NCI-H187 treated with DMSO at 0.1 percent for 48 hours (cell line): ENCODE measurements around the gene OR5H14.
"Not testable (repeated sequence)": the region's sequence is repeated elsewhere in the genome, so short reads cannot be mapped to it uniquely, and the experiment has no call there.

Experiments
- DNase-seq: peaks from one replicate; lab custom pipeline; 2025; lab: John Stamatoyannopoulos, UW

Gene OR5H14

DNA sequence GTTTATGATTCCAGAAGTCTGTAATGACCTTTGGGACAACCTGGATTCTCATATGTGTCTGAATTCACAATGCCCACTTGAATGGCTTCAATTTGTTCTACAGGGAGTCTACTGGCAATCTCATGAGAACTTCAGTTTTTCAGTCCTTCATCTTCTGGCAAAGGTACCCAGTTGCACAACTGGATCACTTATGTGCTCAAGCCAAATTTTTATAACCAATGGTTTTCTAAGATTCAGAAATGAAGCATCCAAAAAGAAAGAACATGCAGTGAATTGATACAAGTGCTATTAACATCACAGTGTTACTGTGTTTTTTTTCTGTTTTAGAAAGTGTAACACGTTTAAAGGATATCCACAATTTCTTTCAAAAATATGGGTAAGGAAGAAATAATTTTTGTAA is at the start of gene OR5H14:
OR5H14 (plus strand) TSS at position 301 of the 400 bp plus-strand sequence. CDS start 1,907 bp downstream, outside the sequence.
- DNase-seq = no peak

DNA sequence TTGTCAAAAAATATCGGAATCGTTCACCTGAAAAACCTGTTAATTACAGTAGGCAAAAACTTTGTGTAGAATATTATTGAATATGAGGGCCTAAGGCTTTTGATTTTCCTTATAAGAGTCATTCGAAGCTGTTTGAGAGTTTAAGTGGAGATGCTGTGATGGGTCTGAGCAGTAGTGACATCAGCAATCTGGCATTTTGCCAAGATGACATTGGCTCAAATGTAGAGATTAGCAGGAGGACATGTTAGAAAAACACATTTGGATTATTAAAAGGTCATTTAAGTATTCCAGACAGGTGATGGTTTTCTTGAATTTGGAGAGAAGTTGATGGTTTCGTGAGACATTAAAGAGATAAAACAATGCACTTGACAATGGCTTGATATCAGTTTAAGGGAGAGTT is 47.4 kb upstream of the OR5H14 start:
- DNase-seq = no peak

DNA sequence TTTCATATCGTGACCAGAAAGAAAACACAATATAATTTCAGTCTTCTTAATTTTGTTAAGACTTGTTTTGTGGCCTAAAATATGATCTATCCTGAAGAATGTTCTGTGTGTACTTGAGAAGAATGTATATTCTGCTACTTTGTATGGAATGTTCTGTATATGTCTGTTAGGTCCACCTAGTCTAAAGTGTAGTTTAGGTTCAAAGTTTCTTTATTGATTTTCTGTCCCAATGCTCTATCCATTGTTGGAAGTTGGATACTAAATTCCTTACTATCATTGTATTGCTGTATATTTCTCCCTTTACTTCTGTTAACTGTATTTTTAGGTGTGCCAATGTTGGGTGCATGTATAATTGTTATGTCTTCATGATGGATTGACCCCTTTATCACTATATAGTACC is 39.1 kb upstream of the OR5H14 start:
- DNase-seq = no peak

DNA sequence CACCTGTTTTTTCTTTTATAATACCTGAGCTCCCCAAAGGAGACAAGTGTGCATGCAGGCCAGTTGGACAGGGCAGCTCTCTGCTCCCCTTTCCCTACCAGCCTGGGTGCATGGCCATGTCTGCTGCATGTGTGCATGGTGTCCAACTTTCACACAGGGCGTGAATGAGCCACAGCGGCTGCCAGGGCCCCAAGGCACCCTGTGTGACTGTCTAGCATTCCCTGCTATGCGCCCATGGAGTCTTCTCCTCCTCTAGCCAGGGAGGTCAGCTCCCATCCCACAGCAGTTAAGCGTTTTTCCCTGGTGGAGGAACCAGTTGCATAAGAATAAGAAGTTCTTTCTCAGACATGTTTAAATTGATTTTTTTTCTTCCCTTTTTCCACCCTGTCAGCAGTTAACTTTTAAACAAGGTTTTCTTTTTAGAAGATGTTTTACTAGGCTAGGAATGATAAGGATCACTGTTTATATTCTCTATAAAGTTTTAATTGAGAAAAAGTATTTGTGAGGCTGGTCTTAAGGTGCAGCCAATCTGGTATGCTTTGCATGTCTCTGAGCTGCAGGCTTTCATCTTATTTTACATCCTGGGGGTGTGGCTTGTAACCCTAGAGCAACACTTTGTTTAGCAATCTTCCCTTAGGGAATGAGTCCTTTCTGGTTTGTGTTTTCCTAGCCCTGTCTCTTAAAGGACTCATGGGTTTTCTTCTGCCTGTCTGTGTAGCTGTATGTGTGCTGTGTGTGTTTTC is 37.3 kb upstream of the OR5H14 start:
- DNase-seq = no peak

DNA sequence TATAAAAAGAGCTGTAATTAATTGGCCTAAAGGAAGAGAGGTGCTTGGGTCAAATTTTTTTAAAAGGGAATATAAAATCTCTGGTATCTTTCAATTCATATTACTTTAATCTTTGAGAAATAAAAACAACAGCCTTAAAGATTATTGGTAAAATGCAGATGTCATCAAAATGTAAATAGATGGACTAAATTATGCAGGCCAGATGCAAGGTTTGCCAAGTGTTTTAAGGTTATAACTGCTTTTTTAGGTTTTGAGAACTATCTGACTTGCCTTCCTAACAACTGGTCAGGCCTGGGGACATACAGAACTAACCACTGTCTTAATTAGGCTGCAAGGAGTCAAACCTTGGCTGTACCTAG is 36.8 kb upstream of the OR5H14 start:
- no peak for DNase-seq

DNA sequence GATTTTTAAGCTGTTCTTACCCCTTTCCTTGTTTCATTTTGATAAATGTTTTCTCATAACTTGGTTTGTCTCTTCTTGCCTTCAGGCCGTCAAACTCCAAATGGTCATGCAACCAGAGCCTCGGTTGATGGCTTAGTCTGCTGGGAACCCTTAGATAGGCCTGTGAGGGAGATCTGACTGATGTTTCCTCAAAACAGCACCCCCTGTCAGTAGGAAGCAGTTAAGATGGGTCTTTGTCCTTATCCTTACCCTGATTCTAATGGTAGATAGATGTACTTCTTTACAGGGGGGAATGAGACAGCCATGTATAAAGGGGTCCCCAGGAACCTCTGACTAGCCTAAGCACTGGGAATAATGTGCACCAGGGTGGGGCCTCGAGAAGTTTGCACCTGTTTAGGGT is 33.0 kb upstream of the OR5H14 start:
- no peak for DNase-seq

DNA sequence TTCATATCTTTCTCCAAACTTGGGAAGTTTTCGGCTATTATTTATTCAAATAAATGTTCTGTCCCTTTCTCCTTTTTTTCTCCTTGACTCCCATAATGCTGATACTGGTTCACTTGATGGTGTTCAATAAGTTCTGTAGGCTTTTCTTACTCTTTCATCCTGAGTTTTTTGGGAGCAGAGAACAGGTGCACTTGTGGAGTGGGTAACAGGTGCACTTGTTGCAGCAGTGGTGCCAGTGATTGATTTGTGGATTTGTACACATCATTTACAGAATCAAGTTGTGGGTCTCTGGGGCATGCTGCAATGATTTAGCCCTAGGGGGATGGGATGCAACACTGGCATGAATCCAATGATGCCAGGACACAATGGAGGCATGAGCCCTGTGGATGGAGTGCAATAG is 31.6 kb upstream of the OR5H14 start:
- no peak for DNase-seq

DNA sequence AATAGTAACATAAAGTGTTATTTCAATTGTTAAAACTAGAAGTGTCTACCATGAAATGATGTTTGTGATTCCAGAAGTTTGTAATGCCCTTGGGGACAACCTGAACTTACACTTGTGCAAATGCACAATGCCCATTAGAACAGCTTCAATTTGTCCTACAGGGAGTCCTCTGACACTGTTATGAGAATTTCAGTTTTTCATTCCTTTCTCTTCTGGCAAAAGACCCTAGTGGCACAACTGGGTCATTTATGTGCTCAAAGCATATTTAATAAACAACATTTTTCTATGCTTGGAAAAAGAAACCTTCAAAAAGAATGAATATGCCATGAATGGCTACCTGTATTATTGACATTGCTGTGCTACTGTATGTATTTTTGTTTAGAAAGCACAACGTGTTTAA is 16.9 kb upstream of the OR5H14 start, which contains the start of gene OR5H1:
OR5H1 (plus strand) TSS at position 301 of the 400 bp plus-strand sequence. CDS start 1,977 bp downstream, outside the sequence.
- no peak for DNase-seq

DNA sequence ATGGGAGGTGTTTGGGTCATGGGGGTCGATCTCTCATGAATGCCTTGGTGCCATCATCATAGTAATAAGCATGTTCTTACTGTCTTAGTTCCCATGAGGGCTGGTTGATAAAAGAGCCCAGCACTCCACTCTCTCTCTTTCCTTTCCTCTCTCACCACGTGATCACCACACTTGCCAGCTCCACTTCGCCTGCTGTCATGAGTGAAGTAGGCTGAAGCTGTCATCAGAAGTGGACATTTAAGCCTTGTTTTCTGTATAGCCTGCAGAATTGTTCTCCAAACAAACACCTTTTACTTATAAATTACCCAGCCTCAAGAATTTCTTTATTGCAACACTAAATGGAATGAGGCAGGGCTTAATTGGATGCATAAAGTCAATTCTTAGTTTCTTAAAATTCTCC is 10.6 kb upstream of the OR5H14 start:
- DNase-seq = no peak

DNA sequence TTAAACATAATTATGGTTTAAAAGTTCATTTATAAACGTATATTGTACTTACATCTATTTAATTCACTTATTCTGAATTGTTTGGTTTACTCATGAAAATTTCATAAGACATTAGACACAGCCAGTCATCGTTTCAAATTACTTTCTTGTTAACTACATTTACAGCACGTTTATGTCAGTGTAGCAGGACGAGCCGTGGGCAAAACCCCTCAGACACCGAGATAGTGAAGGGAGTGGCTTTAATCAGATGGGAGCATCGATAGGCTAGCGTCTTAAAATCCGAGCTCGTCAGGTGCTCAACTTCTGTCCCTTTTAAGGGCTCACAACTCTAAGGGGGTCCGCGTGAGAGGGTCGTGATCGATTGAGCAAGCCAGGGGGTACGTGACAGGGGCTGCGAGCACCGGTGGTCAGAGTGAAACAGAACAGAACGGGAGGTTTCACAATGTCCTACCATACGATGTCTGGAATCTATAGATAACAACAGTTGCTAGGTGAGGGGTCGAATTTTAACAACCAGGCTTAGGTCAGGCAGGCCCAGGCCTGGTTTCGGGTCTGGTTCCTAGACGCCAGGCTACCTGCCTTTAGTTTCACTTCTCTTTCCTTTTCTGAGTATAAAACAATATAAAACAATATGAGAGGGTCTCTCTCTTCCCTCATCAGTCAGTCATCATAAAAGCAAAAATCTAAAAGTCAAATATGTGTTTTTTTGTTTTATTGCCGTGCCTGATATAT is 9.3 kb upstream of the OR5H14 start:
- DNase-seq = not testable (repeated sequence)

DNA sequence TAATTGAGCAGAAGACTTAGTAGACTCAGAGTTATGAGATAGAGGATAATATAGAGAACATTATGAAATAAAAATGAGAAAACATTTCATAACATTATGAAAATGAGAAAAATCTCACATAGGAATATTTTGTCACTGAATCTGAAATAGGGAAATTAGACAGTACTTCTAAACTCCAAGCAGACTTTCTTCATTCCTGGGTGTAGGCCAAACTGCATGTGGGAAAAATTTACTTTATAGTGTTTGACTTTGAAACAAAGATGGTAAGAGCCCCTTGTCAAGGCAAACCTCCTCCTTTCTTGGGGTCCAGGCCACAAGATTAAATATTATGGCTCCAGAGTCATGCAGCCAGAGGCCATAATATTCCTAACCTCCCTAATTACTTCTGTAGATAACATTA is 6.7 kb upstream of the OR5H14 start:
- no peak for DNase-seq

DNA sequence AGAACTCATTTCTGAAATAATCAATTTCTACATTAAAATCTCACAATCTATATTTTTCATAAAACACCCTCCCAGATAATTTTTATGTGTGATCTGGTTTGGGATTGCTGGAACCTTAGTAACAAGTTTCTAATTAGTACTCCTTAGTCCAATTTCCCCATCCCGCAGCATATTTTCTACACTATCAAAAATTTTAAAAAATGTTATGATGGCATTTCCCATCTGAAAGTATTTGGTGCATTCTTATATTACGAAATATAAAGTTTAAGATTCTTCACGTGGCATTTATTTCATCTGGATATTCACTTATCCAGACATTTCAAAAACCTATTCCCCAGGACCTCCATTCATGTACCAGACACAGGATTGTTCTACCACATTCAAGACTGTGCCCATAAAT is 1.5 kb downstream of the OR5H14 start:
- no peak for DNase-seq

DNA sequence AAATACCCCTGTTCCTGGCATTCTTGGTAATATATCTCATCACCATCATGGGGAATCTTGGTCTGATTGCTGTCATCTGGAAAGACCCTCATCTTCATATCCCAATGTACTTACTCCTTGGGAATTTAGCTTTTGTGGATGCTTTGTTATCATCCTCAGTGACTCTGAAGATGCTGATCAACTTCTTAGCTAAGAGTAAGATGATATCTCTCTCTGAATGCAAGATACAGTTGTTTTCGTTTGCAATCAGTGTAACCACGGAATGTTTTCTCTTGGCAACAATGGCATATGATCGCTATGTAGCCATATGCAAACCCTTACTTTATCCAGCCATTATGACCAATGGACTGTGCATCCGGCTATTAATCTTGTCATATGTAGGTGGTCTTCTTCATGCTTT is 2.2 kb downstream of the OR5H14 start:
- DNase-seq = not testable (repeated sequence)

DNA sequence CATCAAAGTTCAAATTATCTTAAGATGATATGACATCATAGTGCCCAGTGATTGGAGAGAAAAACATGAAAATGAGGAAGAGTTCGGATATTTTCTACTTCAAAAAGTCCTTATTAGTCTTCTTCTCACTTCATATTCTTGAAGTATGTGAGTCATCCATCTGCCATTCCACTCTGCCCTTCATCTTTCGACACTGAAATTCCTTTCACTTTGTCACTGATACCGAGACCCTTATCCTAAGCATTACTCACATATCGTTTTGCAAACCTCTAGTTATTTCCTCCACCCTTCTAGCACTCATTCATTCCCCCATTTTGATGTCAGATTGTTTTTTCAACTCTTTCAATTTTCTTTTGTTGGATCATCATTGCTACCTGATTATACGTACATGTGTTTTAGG is 4.0 kb downstream of the OR5H14 start:
- DNase-seq = no peak

DNA sequence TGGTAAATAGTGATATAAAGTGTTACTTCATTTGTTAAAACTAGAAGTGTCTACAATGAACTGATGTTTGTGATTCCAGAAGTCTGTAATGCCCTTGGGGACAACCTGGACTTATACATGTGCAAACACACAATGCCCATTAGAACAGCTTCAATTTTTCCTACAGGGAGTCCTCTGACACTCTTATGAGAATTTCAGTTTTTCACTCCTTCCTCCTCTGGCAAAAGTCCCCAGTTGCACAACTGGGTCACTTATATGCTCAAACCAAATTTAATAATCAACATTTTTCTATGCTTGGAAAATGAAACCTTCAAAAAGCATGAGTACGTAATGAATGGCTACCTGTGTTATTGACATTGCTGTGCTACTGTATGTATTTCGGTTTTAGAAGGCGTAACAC is 19.1 kb downstream of the OR5H14 start, which contains the start of gene OR5H15:
OR5H15 (plus strand) TSS at position 301 of the 400 bp plus-strand sequence. CDS start 2,004 bp downstream, outside the sequence.
- no peak for DNase-seq

DNA sequence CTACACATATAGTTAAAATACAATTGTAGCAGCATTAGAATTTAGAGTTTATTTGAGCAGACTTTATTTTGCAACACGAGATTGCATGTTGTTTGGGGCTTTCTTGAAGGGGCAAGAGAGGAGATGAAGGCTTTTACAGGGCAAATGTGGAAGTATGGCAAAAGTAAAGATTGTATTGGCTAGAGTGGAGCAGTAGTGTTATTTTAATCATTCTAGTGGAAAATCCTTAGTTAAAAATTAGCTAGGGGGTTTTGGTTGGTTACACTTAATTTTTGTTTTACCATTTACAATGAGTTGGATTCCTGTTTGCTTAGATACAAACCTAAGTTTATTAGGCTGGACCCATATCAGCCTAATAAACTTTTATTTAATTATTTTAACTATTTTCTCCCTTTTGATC is 23.8 kb downstream of the OR5H14 start:
- DNase-seq = no peak

DNA sequence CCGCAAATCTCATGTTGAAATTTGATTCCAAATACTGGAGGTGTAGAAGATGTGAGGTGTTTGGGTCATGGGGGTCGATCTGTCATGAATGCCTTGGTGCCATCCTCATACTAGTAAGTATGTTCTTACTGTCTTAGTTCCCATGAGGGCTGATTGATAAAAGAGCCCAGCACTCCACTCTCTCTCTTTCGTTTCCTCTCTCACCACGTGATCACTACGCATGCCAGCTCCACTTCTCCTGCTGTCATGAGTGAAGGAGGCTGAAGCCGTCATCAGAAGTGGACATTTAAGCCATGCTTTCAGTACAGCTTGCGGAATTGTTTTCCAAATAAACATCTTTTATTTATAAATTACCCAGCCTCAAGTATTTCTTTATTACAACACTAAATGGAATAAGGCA is 25.3 kb downstream of the OR5H14 start:
- no peak for DNase-seq

DNA sequence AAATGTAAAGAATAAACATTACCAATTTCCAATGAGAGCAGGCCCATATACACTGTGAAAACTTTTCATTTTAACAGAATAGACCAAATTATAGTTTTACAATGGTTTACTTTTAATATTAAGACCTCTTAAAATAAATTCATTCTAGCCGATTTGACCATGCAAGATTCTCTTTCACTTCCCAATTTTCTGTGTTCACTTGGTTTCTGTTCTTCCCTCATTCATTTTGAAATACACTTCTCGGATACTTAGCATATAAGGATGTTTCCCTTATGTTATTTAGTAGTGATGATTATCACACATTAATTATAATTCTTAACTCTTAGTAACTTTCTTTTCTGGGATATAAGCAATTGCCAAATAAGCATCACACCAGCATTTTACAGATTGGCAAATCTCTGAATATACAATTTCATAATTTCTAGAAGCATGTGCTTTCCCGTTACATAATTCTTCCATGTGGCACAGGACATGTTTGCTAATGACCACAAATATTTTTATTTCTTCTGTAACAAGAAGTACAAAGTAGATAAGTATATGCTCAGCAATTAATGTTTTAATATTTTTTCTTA is 33.1 kb downstream of the OR5H14 start:
- DNase-seq = no peak

DNA sequence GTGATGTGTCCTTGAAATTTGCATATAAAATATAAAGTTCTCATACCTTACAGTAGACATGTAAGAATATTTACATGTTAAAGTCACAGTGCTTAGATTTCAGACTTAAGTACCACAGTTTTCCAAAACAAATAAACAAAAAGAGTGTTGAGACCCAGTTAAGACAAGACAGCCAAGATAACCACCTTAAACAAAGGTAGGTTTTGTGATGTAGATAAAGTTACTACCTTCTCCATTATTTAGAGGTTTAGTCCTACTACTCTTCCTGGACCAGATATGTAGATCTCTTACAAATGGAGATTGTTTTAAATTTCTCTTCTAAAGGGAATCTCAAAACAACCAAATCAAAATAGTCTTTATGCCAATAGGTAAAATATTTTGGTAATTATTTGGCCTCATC is 34.9 kb downstream of the OR5H14 start:
- DNase-seq = no peak

DNA sequence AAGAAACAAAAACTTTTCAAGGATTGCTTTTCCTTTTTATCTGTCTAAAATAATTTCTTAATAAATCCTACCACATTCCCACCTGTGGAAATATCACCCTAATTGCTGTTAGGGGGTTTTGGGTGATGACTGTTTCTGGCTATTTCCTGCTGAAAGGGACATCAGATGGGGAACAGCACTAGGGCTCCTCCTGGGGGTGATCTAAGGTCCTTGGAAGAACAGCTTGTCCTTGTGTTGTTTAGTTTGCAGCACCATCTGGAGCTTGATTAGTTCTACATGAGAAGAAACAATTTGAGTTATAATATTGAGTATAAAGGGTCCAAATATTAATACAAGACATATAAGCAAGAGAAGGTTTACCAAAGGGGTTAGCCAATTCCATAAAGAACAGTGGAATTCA is 37.9 kb downstream of the OR5H14 start:
- DNase-seq = no peak

DNA sequence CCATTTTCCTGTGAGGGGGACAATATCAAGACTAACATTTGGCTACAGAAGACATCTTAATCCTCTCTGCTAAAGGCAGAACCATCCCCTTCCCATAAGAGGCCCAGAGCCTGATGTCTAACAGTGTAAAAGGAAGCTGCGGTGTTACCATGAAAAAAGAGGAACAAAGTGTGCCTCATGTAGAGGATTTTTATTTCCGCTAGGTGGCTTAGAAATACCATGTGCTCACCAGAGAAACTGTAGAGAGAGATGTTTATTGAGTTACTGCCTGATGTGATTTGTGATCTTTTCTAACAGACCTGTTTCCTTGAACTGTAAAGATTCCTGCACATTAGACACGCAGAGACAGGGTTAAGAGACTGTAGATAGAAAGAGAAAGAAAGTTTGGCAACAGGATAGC is 41.3 kb downstream of the OR5H14 start:
- DNase-seq = no peak

DNA sequence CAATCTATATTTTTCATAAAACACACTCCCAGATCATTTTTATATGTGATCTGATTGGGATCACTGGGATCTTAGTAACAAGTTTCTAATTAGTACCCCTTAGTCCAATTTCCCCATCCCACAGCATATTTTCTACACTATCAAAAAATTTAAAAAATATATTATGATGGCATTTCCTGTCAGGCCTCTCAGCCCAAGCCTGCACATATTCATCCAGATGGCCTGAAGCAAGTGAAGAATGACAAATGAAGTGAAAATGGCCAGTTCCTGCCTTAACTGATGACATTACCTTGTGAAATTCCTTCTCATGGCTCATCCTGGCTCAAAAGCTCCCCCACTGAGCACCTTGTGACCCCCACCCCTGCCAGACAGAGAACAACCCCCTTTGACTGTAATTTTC is 43.6 kb downstream of the OR5H14 start:
- not testable (repeated sequence) for DNase-seq

DNA sequence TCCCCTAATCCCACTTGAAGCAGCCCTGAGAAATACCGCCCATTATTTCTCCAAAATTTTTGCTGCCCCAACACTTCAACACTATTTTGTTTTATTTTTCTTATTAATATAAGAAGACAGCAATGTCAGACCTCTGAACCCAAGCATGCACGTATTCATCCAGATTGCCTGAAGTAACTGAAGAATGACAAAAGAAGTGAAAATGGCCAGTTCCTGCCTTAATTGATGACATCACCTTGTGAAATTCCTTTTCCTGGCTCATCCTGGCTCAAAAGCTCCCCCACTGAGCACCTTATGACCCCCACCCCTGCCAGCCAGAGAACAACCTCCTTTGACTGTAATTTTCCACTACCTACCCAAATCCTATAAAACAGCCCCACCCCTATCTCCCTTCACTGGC is 49.0 kb downstream of the OR5H14 start:
- not testable (repeated sequence) for DNase-seq
